PFSK-1 (cell line): ENCODE measurements around the gene ZNF710.

Experiments used
- POLR2AphosphoS5 ChIP-seq: IDR thresholded peaks from 2 replicates; pipeline ENCODE4 v1.6.1; 2012; ENCODE audit warnings: low read depth, mild to moderate bottlenecking, control low read depth, low read length, moderate library complexity
- SIN3A ChIP-seq: IDR thresholded peaks from 2 replicates; pipeline ENCODE4 v1.6.1; 2012; ENCODE audit warnings: mild to moderate bottlenecking, low read length, moderate library complexity, borderline replicate concordance; ENCODE audit not compliant: insufficient read depth
- TF ChIP-seq, protein P1 (sequence below), 2 experiments: IDR thresholded peaks; 2 replicates each; pipeline versions ENCODE4 v1.6.1 to v1.8.0; 2011 to 2012; ENCODE audit warnings: low read depth in 2 of 2, low read length in 2 of 2, control low read depth in 1 of 2, inconsistent platforms in 1 of 2, mild to moderate bottlenecking in 1 of 2, moderate library complexity in 1 of 2; ENCODE audit not compliant: insufficient read depth in 1 of 2

DNA sequence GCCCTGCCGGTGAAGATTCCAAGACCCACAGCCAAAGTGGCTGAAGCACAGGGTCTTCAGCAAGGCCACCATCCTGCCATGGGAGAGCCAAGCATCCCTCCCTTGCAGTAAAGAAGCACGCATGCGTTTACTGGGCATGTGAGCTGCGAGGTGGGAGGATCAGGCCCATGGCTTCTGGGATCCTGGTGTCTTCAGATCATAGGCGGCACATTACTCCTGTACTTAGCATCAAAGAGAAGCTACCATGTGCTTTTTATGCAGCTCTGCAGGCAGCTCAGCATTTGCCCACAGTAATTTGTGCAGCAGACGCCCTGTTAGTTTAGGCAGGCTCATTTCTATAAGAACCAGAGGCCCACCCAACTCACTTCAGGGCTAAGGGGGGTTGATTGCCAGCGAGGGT is 55.4 kb downstream of the ZNF710 start:
- no peak for TF ChIP-seq POLR2AphosphoS5
- TF ChIP-seq, protein P1, sequence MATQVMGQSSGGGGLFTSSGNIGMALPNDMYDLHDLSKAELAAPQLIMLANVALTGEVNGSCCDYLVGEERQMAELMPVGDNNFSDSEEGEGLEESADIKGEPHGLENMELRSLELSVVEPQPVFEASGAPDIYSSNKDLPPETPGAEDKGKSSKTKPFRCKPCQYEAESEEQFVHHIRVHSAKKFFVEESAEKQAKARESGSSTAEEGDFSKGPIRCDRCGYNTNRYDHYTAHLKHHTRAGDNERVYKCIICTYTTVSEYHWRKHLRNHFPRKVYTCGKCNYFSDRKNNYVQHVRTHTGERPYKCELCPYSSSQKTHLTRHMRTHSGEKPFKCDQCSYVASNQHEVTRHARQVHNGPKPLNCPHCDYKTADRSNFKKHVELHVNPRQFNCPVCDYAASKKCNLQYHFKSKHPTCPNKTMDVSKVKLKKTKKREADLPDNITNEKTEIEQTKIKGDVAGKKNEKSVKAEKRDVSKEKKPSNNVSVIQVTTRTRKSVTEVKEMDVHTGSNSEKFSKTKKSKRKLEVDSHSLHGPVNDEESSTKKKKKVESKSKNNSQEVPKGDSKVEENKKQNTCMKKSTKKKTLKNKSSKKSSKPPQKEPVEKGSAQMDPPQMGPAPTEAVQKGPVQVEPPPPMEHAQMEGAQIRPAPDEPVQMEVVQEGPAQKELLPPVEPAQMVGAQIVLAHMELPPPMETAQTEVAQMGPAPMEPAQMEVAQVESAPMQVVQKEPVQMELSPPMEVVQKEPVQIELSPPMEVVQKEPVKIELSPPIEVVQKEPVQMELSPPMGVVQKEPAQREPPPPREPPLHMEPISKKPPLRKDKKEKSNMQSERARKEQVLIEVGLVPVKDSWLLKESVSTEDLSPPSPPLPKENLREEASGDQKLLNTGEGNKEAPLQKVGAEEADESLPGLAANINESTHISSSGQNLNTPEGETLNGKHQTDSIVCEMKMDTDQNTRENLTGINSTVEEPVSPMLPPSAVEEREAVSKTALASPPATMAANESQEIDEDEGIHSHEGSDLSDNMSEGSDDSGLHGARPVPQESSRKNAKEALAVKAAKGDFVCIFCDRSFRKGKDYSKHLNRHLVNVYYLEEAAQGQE (IDR thresholded peaks at IDR 0.05; ENCODE audit: insufficient read depth in 1 of 2, low read depth in 2 of 2, low read length in 2 of 2): no peak
- TF ChIP-seq SIN3A: no peak
